Measurements from ENCODE around the gene FAM3A.
A peak's percentile ranks its signal among the peaks of the same experiment; 100 is the strongest.

The FAM3A gene

DNA sequence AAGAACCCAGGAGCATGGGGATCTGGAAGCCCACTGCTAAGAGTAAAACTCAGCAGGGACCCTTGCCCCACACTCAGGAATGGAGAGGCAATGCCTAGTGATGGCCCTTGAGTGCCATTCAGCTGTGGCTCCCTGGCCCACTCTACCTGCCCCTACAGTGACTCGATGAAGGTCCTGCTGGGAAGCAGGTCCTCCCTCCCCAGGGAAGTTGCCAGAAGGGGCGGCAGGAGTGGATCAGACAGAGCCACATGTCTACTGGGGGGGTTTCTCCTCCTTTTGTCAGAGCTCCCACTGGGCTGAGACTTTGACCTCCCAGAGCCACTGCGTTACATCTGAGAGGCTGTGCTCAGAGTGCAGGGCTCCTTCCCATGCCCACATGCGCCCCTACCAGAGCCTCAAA lies 26.9 kb downstream of the FAM3A start:
- Histone ChIP-seq H3K27ac (ENCODE audit: extremely low read depth, low read depth, low read length) (no peak overlapping the region), H3K4me3 (ENCODE audit: low read depth, low read length) (no peak overlapping the region), H3K36me3 (ENCODE audit: control insufficient read depth in 2 of 2, insufficient read depth in 1 of 2, low read length in 2 of 2) (peaks cover 0 to 29% of the 10 kb centered on the region in 2 experiments; a peak in 1 of 3 replicates), H3K9me3 (ENCODE audit: control insufficient read depth, insufficient read depth, low read depth, low read length) (no peaks in the 10 kb centered on the region; the same call in 1 of the 2 replicates), H3K4me1 (ENCODE audit: control insufficient read depth, insufficient read depth, low read length) (no peaks in the 10 kb centered on the region; the same call in 1 of the 2 replicates)
- TF ChIP-seq ZNF23 (tag by site-specific recombination; IDR thresholded peaks at IDR 0.05; ENCODE audit: borderline replicate concordance) (no peak), ZIC2 (tag by site-specific recombination; IDR thresholded peaks at IDR 0.05) (peak; percentile 53)
- POLR2A ChIA-PET: interaction anchor here (0.9 to 3.1 kb wide), 12 partner anchors 9 to 91 kb away, joined by 3 to 35 read pairs (median 12); partner anchors contain the start of genes DNASE1L1, FAM3A, LAGE3 and RPL10
- CTCF ChIA-PET: interaction anchor here (0.6 to 2.5 kb wide), 2 partner anchors 38 to 769 kb away, joined by 3 to 8 read pairs; no protein-coding TSS in a partner anchor

DNA sequence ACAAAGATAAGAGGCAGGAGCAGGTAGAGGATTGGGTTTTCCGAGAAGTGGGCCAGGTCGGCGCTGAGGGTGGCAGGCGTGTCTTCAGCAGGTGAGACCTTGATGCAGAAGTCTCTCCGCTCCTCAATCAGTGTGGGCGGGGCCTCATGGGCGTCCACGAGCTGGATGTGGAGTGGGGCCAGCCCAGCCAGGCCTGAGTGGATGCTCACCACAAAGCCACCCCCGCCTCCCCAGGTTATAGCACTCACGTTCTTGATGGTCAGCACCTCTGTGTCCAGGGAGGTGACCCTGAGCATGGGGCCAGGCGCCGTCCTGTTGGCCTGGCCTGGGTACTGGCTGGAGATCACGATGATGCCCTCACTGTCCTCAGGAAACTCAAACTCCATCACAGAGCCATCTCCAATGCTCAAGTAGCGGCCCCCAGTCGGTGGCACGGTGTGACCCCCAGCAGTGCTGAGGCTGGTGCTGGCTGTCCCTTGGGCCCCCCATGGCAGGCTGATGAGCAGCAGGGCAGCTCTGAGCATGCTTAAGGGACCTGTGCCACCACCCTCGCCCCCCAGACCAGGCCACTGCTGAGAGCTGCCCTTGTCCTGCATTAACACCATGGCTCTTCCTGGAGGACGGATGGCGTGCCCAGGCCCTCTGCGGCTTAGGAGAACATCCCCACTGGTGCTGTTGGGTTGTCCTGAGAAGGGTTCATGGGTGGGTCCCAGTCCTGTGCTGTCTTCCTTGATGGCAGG lies 27.5 kb downstream of the FAM3A start:
- H3K9me3 ChIP-seq (ENCODE audit: control insufficient read depth, insufficient read depth, low read depth, low read length): no peaks in the 10 kb centered on the region; the same call in 1 of the 2 replicates
- TF ChIP-seq SP3 (tag by site-specific recombination; IDR thresholded peaks at IDR 0.05): no peak
- TF ChIP-seq GLIS2 (tag by site-specific recombination; IDR thresholded peaks at IDR 0.05): peak; percentile 66
- peak; percentile 35 for TF ChIP-seq GLIS1 (tag by site-specific recombination; IDR thresholded peaks at IDR 0.05)
- ChIA-PET CTCF (interaction anchor here (1.0 to 2.5 kb wide), 3 partner anchors 11 to 38 kb away, joined by 3 to 8 read pairs (median 6); no protein-coding TSS in a partner anchor), POLR2A (interaction anchor here (2.2 to 2.5 kb wide), 4 partner anchors 10 to 90 kb away, joined by 9 to 21 read pairs (median 13); partner anchors contain the start of genes DNASE1L1, LAGE3 and RPL10)
- no peak overlapping the region for H3K4me3 ChIP-seq (ENCODE audit: low read depth, low read length)
- H3K27ac ChIP-seq (ENCODE audit: extremely low read depth, low read depth, low read length): no peak overlapping the region
- peaks cover 0 to 36% of the 10 kb centered on the region in 2 experiments; a peak in 1 of 3 replicates for H3K36me3 ChIP-seq (ENCODE audit: control insufficient read depth in 2 of 2, insufficient read depth in 1 of 2, low read length in 2 of 2)
- H3K4me1 ChIP-seq (ENCODE audit: control insufficient read depth, insufficient read depth, low read length): no peaks in the 10 kb centered on the region; the same call in 1 of the 2 replicates

DNA sequence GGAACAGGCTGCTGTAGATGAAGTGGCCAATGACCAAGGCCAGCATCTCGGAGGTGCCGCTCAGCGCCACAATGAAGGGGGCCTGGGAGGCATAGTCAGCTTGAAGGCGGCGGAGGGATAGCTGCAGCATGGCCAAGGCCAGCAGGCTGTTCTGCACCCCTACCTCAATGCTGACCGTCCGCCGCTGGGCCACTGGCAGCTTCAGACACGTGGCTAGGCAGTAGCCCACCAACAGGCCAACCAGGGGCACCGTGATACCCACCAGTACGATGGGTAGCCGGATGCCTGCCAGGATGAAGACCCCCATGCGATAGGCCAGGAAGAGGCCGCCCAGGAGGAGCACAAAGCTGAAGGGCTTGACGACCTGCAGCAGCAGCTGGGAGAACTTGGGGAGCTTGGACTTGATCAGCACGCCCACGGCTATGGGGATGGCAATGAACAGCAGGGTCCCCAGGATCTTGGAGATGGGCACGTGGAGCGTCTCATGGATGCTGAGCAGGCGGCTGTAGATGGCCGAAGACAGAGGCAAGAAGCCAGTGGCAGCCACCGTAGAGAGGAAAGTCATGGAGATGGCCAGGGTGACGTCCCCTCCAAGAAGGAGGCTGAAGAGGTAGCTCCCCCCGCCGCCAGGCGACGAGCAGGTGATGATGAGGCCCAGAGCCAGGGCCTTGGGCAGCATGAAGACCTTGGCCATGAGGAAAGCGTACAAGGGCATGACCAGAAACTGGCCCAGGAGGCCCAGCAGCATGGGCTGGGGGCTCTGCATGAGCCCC lies 28.3 kb downstream of the FAM3A start:
- H3K36me3 ChIP-seq (ENCODE audit: control insufficient read depth in 2 of 2, insufficient read depth in 1 of 2, low read length in 2 of 2): peaks cover 0 to 38% of the 10 kb centered on the region in 2 experiments; a peak in 1 of 3 replicates
- H3K9me3 ChIP-seq (ENCODE audit: control insufficient read depth, insufficient read depth, low read depth, low read length): no peaks in the 10 kb centered on the region; the same call in 1 of the 2 replicates
- no peak overlapping the region for H3K27ac ChIP-seq (ENCODE audit: extremely low read depth, low read depth, low read length)
- CTCF ChIA-PET: interaction anchor here (1.0 to 2.1 kb wide), 4 partner anchors 10 to 44 kb away, joined by 3 to 6 read pairs (median 4); no protein-coding TSS in a partner anchor
- TF ChIP-seq KLF10 (tag by site-specific recombination; IDR thresholded peaks at IDR 0.05) (no peak), ZNF184 (tag by site-specific recombination; IDR thresholded peaks at IDR 0.05) (no peak), ZNF747 (tag by site-specific recombination; IDR thresholded peaks at IDR 0.05) (no peak), GFI1B (tag by site-specific recombination; IDR thresholded peaks at IDR 0.05) (no peak), ZNF248 (tag by site-specific recombination; IDR thresholded peaks at IDR 0.05) (no peak), ZFP69B (tag by site-specific recombination; IDR thresholded peaks at IDR 0.05) (no peak), KLF7 (tag by site-specific recombination; IDR thresholded peaks at IDR 0.05; ENCODE audit: borderline replicate concordance) (no peak)
- no peak overlapping the region for H3K4me3 ChIP-seq (ENCODE audit: low read depth, low read length)
- H3K4me1 ChIP-seq (ENCODE audit: control insufficient read depth, insufficient read depth, low read length): no peaks in the 10 kb centered on the region; the same call in 1 of the 2 replicates
- POLR2A ChIA-PET: interaction anchor here (0.9 to 1.3 kb wide), 4 partner anchors 9 to 117 kb away, joined by 3 to 8 read pairs (median 5); no protein-coding TSS in a partner anchor

DNA sequence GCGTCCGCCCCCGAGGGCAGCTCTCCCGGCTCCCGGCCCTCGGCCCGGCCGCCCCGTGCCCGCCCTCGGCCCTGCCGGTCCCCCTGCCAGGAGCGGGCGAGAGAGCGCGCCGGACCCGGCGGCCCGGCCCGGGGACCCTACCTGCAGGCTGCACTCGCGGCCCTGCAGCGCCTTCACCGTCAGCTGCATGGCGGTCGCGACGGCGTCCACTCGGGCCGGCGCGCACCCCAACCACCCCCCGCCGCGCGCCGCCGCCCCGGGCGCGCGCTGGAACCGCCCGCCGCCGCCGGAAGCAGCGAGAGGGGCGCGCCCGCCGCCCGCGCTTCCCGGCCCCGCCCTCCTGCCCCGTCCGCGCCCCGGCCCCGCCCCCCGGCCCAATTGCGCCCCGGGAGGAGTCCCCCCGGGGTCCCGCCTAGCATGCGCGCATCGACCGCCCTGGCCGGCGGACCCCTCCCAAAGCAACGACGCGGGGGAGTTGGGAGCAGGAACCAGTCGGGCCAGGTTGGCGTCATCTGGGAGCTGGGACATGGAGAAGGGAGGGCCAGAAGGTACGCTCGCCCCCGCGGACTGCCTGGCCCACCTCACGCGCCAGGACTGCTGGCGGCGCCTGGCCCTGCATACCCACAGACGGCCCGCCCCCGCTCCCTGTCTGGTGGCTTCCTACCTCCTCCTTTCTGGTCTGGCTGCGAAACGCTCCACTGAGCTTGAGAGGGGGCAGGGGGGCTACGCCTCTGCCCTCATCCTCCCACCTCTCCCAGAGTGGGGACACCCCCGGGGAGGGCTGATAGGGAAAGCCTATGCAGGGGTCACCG lies 29.4 kb downstream of the FAM3A start, which contains the start of gene UBL4A:
TSS of gene UBL4A (minus strand) at position 220 of the 812 bp plus-strand sequence. CDS start at position 189, 31 bp downstream.
- ChIA-PET POLR2A (interaction anchor here (0.7 to 3.1 kb wide), 12 partner anchors 8 to 116 kb away, joined by 3 to 10 read pairs (median 4); partner anchors contain the start of genes FAM3A, LAGE3, PLXNA3 and RPL10), CTCF (interaction anchor here (0.6 to 2.1 kb wide), 6 partner anchors 9 to 732 kb away, joined by 3 to 6 read pairs (median 4); no protein-coding TSS in a partner anchor)
- H3K36me3 ChIP-seq (ENCODE audit: control insufficient read depth in 2 of 2, insufficient read depth in 1 of 2, low read length in 2 of 2): peaks cover 0 to 38% of the 10 kb centered on the region in 2 experiments; a peak in 1 of 3 replicates
- peak within 1 kb of the TSS; percentile 55 for H3K4me3 ChIP-seq (ENCODE audit: low read depth, low read length)
- no peaks in the 10 kb centered on the region; the same call in 1 of the 2 replicates for H3K4me1 ChIP-seq (ENCODE audit: control insufficient read depth, insufficient read depth, low read length)
- H3K9me3 ChIP-seq (ENCODE audit: control insufficient read depth, insufficient read depth, low read depth, low read length): no peaks in the 10 kb centered on the region; the same call in 1 of the 2 replicates
- peak within 1 kb of the TSS; percentile 94; the same call in 1 of the 2 replicates for H3K27ac ChIP-seq (ENCODE audit: extremely low read depth, low read depth, low read length)
- TF ChIP-seq ZNF501 (tag by site-specific recombination; IDR thresholded peaks at IDR 0.05) (0 out of 2 replicates have a peak, but pooled peaks have one; percentile 29), KLF10 (tag by site-specific recombination; IDR thresholded peaks at IDR 0.05) (peak; percentile 73), ZNF404 (tag by site-specific recombination; IDR thresholded peaks at IDR 0.05) (no peak), GLIS1 (tag by site-specific recombination; IDR thresholded peaks at IDR 0.05) (peak; percentile 96), KLF8 (tag by site-specific recombination; IDR thresholded peaks at IDR 0.05) (peak; percentile 84), KLF1 (tag by site-specific recombination; IDR thresholded peaks at IDR 0.05) (peak; percentile 92), ZNF600 (tag by site-specific recombination; IDR thresholded peaks at IDR 0.05) (peak; percentile 40; the same call in 1 of the 2 replicates), ZNF654 (tag by site-specific recombination; IDR thresholded peaks at IDR 0.05; ENCODE audit: low read depth) (no peak), ZNF133 (tag by site-specific recombination; IDR thresholded peaks at IDR 0.05) (no peak), ZNF341 (tag by site-specific recombination; IDR thresholded peaks at IDR 0.05; ENCODE audit: low read depth) (no peak), ZNF423 (tag by site-specific recombination; IDR thresholded peaks at IDR 0.05) (peak; percentile 45; the same call in 1 of the 2 replicates)
- TF ChIP-seq, protein P1, sequence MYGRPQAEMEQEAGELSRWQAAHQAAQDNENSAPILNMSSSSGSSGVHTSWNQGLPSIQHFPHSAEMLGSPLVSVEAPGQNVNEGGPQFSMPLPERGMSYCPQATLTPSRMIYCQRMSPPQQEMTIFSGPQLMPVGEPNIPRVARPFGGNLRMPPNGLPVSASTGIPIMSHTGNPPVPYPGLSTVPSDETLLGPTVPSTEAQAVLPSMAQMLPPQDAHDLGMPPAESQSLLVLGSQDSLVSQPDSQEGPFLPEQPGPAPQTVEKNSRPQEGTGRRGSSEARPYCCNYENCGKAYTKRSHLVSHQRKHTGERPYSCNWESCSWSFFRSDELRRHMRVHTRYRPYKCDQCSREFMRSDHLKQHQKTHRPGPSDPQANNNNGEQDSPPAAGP (tag by site-specific recombination; IDR thresholded peaks at IDR 0.05): peak; percentile 83

Measured in HEK293 (cell line).